NCI-H1092 (cell line): ENCODE data around the gene PFN2.

Source experiments
- DNase-seq: peaks from one replicate; lab custom pipeline; 2025; lab: John Stamatoyannopoulos, UW

Gene PFN2

GRCh38 chr3:149917124-149917667 lies 53.5 kb downstream of the PFN2 start:
- DNase-seq: no peak
